ENCODE measurements around the gene RABGAP1L. TPM values are rescaled to one million over a fixed set of nuclear protein-coding genes. Genes with fewer than 3 reads are reported as not detected.
"Not testable (repeated sequence)": the region's sequence is repeated elsewhere in the genome, so short reads cannot be mapped to it uniquely, and the experiment has no call there.

RABGAP1L gene
- total RNA-seq, 3 donors from 2014 or later = 46.1 to 74.7 (median 59.2) TPM

DNA sequence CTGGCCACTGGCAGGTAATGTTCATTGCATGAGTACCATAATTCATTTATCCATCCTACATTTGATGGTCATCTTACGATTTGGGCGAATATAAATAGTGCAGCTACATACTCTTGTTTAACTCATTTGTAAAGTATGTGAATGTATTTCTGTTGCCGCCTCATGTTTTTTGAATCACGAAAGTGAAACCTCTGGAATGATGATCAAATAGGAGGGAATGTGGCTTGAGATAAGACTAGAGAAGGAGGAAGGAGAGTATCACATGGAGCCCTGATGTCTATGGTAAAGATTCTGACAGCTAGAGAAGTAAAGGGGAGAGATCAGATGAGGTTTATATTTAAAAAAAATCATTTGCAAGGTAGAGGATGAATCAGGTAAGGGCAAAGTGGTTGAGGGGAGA lies 855.9 kb downstream of the RABGAP1L start:
- Histone ChIP-seq H3K36me3 (ENCODE audit: low read depth) (peaks cover 9% of the 10 kb centered on the region), H3K4me3 (no peak overlapping the region), H3K9me3 (no peaks in the 10 kb centered on the region), H3K4me1 (ENCODE audit: low read depth) (no peaks in the 10 kb centered on the region)
- ATAC-seq (no peak), DNase-seq (no peak)
- intact Hi-C loops (cut with DNase I, micrococcal nuclease) = no loop called here
- TF ChIP-seq CTCF (IDR thresholded peaks at IDR 0.05) = no peak

DNA sequence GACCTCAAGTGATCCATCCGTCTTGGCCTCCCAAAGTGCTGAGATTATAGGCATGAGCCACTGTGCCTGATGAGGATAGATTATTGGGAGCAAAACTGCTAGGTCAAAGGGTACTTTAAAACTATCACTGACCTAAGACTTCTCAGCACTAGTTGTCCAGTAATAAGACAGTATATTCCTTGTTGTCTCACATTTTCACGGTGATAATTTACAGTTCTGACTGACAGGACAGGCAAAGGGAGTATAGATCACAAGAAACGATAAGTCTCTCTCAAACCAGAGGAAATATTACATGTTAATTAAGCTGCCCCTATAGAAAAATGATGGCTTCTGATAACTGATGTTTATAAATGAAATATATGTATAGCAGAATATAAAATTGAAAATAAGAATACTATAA lies 860.2 kb downstream of the RABGAP1L start:
- Histone ChIP-seq H3K4me3 (no peak overlapping the region), H3K9me3 (no peaks in the 10 kb centered on the region), H3K4me1 (ENCODE audit: low read depth) (no peaks in the 10 kb centered on the region), H3K36me3 (ENCODE audit: low read depth) (no peaks in the 10 kb centered on the region)
- intact Hi-C loops (cut with DNase I, micrococcal nuclease) = no loop called here
- no peak for TF ChIP-seq CTCF (IDR thresholded peaks at IDR 0.05)
- DNase-seq (no peak), ATAC-seq (no peak)

- TF ChIP-seq CTCF (IDR thresholded peaks at IDR 0.05) = no peak
- Histone ChIP-seq H3K4me1 (ENCODE audit: low read depth) (no peaks in the 10 kb centered on the region), H3K9me3 (no peaks in the 10 kb centered on the region), H3K4me3 (peak within 1 kb of the TSS; percentile 48), H3K36me3 (ENCODE audit: low read depth) (no peaks in the 10 kb centered on the region)
- ATAC-seq = peak; percentile 100
- peak; percentile 98 to 99 (median 99) for DNase-seq
- intact Hi-C loops (cut with DNase I, micrococcal nuclease) = no loop called here
Observed at GRCh38 chr1:175023043-175023921, 864.0 kb downstream of the RABGAP1L start, which contains the start of gene MRPS14. MRPS14 (minus strand) TSS chr1:175023425; CDS start chr1:175023408, 17 bp downstream.

DNA sequence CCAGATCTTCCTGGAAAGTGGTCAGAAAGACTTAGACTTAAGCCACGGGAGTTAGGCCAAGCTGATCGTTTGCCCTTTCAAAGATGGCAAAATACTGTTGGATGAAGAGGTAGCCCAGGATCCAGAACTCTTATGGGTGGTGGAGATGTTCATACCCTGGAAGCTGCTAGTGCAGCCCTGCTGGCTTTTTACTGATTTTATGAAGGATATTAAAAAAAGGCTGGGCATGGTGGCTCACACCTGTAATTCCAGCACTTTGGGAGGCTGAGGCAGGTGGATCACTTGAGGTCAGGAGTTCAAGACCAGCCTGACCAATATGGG lies 864.6 kb downstream of the RABGAP1L start:
- intact Hi-C loops (cut with DNase I, micrococcal nuclease); DNase-seq; H3K4me1 ChIP-seq (ENCODE audit: low read depth); H3K36me3 ChIP-seq (ENCODE audit: low read depth); H3K4me3 ChIP-seq; ATAC-seq; H3K9me3 ChIP-seq: not testable (repeated sequence)

- no peak for TF ChIP-seq CTCF (IDR thresholded peaks at IDR 0.05)
- no peaks in the 10 kb centered on the region for H3K9me3 ChIP-seq
- intact Hi-C loops (cut with DNase I, micrococcal nuclease) = no loop called here
- no peaks in the 10 kb centered on the region for H3K36me3 ChIP-seq (ENCODE audit: low read depth)
- H3K4me3 ChIP-seq = no peak overlapping the region
- DNase-seq (no peak), ATAC-seq (no peak)
- no peaks in the 10 kb centered on the region for H3K4me1 ChIP-seq (ENCODE audit: low read depth)
Observed at GRCh38 chr1:175024773-175025172, 865.5 kb downstream of the RABGAP1L start.

GRCh38 chr1:175033953-175034352 lies 874.6 kb downstream of the RABGAP1L start:
- ATAC-seq = no peak
- Histone ChIP-seq H3K4me3 (no peak overlapping the region), H3K4me1 (ENCODE audit: low read depth) (no peaks in the 10 kb centered on the region), H3K36me3 (ENCODE audit: low read depth) (no peaks in the 10 kb centered on the region), H3K9me3 (no peaks in the 10 kb centered on the region)
- intact Hi-C loops (cut with DNase I, micrococcal nuclease) = loop anchor here (10.0 kb wide), 1 partner anchor 91 kb away; no protein-coding TSS in a partner anchor
- DNase-seq = no peak
- TF ChIP-seq CTCF (IDR thresholded peaks at IDR 0.05) = no peak

Data from mucosa of descending colon (tissue), 3 donors.